HEK293 (cell line): ENCODE data around the gene DGKZ.

ENCODE experiments used
- IKZF3 ChIP-seq: fragments of 450-650 bp; IDR thresholded peaks from 2 replicates; pipeline ENCODE4 v1.5.0; 2018; ENCODE audit warnings: missing biosample characterization, mild to moderate bottlenecking, missing genetic modification characterization, moderate library complexity
- KLF10 ChIP-seq: fragments of 450-650 bp; IDR thresholded peaks from 2 replicates; pipeline ENCODE4 v1.5.1; 2018; ENCODE audit warnings: missing biosample characterization, mild to moderate bottlenecking, missing genetic modification characterization
- PRDM1 ChIP-seq: fragments of 450-650 bp; formaldehyde crosslinking; IDR thresholded peaks from 2 replicates; pipeline ENCODE4; 2016; ENCODE audit warnings: missing biosample characterization, missing genetic modification characterization
- YY1 ChIP-seq: fragments of 450-650 bp; formaldehyde crosslinking; IDR thresholded peaks from 2 replicates; pipeline ENCODE4 v1.5.1; 2018; ENCODE audit warnings: missing biosample characterization, missing genetic modification characterization
- ZBTB7A ChIP-seq: fragments of 450-650 bp; formaldehyde crosslinking; IDR thresholded peaks from 2 replicates; pipeline ENCODE4 v1.5.1; 2016; ENCODE audit warnings: low read depth, missing biosample characterization, missing genetic modification characterization
- ZEB2 ChIP-seq: fragments of 450-650 bp; formaldehyde crosslinking; IDR thresholded peaks from 2 replicates; pipeline ENCODE4 v1.5.1; 2016; ENCODE audit warnings: missing biosample characterization, missing genetic modification characterization
- ZFHX2 ChIP-seq: fragments of 450-650 bp; formaldehyde crosslinking; conservative IDR thresholded peaks from 2 replicates; pipeline ENCODE4 v1.5.1; 2016; ENCODE audit warnings: missing biosample characterization, missing genetic modification characterization
- ZFP37 ChIP-seq: fragments of 450-650 bp; formaldehyde crosslinking; IDR thresholded peaks from 2 replicates; pipeline ENCODE4 v1.5.1; 2016; ENCODE audit warnings: missing biosample characterization, missing genetic modification characterization
- ZNF146 ChIP-seq: fragments of 450-650 bp; formaldehyde crosslinking; IDR thresholded peaks from 2 replicates; pipeline ENCODE4 v1.5.1; 2016; ENCODE audit warnings: missing biosample characterization, missing genetic modification characterization
- ZNF18 ChIP-seq: fragments of 450-650 bp; formaldehyde crosslinking; IDR thresholded peaks from 2 replicates; pipeline ENCODE4 v1.5.1; 2016; ENCODE audit warnings: missing biosample characterization, missing genetic modification characterization
- ZNF223 ChIP-seq: fragments of 450-650 bp; formaldehyde crosslinking; IDR thresholded peaks from 2 replicates; pipeline ENCODE4 v1.5.1; 2016; ENCODE audit warnings: missing biosample characterization, missing genetic modification characterization
- ZNF24 ChIP-seq: fragments of 450-650 bp; formaldehyde crosslinking; IDR thresholded peaks from 2 replicates; pipeline ENCODE4 v1.5.1; 2016; ENCODE audit warnings: missing biosample characterization, missing genetic modification characterization
- ZNF37A ChIP-seq: fragments of 450-650 bp; IDR thresholded peaks from 2 replicates; pipeline ENCODE4 v1.5.1; 2018; ENCODE audit warnings: missing biosample characterization, missing genetic modification characterization
- ZNF394 ChIP-seq: fragments of 450-650 bp; formaldehyde crosslinking; IDR thresholded peaks from 2 replicates; pipeline ENCODE4 v1.5.1; 2016; ENCODE audit warnings: missing biosample characterization, missing genetic modification characterization, mild to moderate bottlenecking, moderate library complexity, borderline replicate concordance
- ZNF426 ChIP-seq: fragments of 450-650 bp; formaldehyde crosslinking; IDR thresholded peaks from 2 replicates; pipeline ENCODE4 v1.5.1; 2017; ENCODE audit warnings: missing biosample characterization, missing genetic modification characterization, mild to moderate bottlenecking, inconsistent platforms, moderate library complexity
- ZNF433 ChIP-seq: fragments of 450-650 bp; formaldehyde crosslinking; IDR thresholded peaks from 2 replicates; pipeline ENCODE4 v1.5.1; 2016; ENCODE audit warnings: missing biosample characterization, missing genetic modification characterization, low read depth
- ZNF571 ChIP-seq: fragments of 450-650 bp; formaldehyde crosslinking; IDR thresholded peaks from 2 replicates; pipeline ENCODE4 v1.5.0; 2017; ENCODE audit warnings: missing biosample characterization, missing genetic modification characterization
- ZNF747 ChIP-seq: fragments of 450-650 bp; formaldehyde crosslinking; IDR thresholded peaks from 2 replicates; pipeline ENCODE4 v1.5.1; 2016; ENCODE audit warnings: missing biosample characterization, missing genetic modification characterization
- TF ChIP-seq, protein P1 (sequence below): fragments of 450-650 bp; formaldehyde crosslinking; IDR thresholded peaks from 2 replicates; pipeline ENCODE4 v1.5.1; 2016; ENCODE audit warnings: missing biosample characterization, missing genetic modification characterization
- TF ChIP-seq, protein P2 (sequence below): fragments of 450-650 bp; formaldehyde crosslinking; IDR thresholded peaks from 2 replicates; pipeline ENCODE4 v1.5.0; 2017; ENCODE audit warnings: missing biosample characterization, missing genetic modification characterization, borderline replicate concordance
- TF ChIP-seq, protein P3 (sequence below): fragments of 450-650 bp; formaldehyde crosslinking; IDR thresholded peaks from 2 replicates; pipeline ENCODE4 v1.5.1; 2016; ENCODE audit warnings: missing biosample characterization, missing genetic modification characterization

DGKZ gene

DNA sequence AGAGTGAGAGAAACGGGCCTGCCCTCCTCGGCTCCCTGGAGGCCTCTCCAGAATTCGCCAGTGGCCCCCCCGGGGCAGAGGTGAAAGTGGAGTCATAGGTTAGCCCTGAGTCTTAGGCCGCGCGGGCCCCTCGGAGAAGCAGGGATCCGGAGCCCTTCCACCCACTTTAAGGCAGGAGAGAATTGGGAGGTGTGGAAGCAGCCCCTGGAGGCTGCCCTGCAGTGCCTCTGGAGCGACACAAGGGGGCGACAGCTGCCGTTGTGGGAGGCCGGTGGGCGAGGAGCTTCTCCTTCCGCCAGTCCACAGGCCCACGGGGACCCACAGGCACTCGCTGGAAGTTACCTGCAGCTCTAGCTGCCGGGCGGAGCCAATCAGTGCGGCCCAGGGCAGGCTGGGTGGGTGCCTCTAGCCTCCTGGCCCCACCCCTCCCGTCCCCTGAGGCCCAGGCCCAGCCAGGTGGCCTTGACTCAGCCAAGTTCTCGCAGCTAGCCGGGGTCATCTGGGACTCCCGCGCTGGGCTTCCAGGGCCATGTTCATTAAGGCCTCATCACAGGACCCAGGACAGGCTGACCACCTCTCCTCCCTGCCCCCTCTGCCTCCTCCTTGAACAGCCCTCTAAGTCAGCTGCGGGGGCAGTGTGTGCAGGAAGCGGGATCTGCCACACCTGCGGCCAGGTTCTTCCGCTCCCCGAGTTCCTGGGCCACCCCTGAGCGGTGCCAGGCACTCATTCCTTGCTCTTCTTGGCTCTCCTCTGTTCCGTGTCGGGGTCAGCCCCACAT is 5.0 kb downstream of the DGKZ start (continued):
- TF ChIP-seq ZNF426 (no peak), KLF10 (no peak), ZNF24 (no peak), ZFHX2 (tag by site-specific recombination) (peak; percentile 78), IKZF3 (tag by site-specific recombination) (peak; percentile 30; the same call in 1 of the 2 replicates), ZNF37A (tag by site-specific recombination) (no peak), ZNF433 (tag by site-specific recombination) (no peak), ZNF394 (tag by site-specific recombination) (peak; percentile 41; the same call in 1 of the 2 replicates), ZNF18 (tag by site-specific recombination) (no peak), ZNF146 (tag by site-specific recombination) (no peak), ZNF747 (no peak), ZNF223 (tag by site-specific recombination) (no peak), ZEB2 (tag by site-specific recombination) (no peak), ZBTB7A (no peak), ZFP37 (tag by site-specific recombination) (no peak), YY1 (tag by site-specific recombination) (no peak), PRDM1 (tag by site-specific recombination) (0 out of 2 replicates have a peak, but pooled peaks have one; percentile 19), ZNF571 (tag by site-specific recombination) (no peak)
- TF ChIP-seq, protein P1, sequence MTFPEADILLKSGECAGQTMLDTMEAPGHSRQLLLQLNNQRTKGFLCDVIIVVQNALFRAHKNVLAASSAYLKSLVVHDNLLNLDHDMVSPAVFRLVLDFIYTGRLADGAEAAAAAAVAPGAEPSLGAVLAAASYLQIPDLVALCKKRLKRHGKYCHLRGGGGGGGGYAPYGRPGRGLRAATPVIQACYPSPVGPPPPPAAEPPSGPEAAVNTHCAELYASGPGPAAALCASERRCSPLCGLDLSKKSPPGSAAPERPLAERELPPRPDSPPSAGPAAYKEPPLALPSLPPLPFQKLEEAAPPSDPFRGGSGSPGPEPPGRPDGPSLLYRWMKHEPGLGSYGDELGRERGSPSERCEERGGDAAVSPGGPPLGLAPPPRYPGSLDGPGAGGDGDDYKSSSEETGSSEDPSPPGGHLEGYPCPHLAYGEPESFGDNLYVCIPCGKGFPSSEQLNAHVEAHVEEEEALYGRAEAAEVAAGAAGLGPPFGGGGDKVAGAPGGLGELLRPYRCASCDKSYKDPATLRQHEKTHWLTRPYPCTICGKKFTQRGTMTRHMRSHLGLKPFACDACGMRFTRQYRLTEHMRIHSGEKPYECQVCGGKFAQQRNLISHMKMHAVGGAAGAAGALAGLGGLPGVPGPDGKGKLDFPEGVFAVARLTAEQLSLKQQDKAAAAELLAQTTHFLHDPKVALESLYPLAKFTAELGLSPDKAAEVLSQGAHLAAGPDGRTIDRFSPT (tag by site-specific recombination): no peak
- TF ChIP-seq, protein P2, sequence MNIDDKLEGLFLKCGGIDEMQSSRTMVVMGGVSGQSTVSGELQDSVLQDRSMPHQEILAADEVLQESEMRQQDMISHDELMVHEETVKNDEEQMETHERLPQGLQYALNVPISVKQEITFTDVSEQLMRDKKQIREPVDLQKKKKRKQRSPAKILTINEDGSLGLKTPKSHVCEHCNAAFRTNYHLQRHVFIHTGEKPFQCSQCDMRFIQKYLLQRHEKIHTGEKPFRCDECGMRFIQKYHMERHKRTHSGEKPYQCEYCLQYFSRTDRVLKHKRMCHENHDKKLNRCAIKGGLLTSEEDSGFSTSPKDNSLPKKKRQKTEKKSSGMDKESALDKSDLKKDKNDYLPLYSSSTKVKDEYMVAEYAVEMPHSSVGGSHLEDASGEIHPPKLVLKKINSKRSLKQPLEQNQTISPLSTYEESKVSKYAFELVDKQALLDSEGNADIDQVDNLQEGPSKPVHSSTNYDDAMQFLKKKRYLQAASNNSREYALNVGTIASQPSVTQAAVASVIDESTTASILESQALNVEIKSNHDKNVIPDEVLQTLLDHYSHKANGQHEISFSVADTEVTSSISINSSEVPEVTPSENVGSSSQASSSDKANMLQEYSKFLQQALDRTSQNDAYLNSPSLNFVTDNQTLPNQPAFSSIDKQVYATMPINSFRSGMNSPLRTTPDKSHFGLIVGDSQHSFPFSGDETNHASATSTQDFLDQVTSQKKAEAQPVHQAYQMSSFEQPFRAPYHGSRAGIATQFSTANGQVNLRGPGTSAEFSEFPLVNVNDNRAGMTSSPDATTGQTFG (tag by site-specific recombination): no peak
- TF ChIP-seq, protein P3, sequence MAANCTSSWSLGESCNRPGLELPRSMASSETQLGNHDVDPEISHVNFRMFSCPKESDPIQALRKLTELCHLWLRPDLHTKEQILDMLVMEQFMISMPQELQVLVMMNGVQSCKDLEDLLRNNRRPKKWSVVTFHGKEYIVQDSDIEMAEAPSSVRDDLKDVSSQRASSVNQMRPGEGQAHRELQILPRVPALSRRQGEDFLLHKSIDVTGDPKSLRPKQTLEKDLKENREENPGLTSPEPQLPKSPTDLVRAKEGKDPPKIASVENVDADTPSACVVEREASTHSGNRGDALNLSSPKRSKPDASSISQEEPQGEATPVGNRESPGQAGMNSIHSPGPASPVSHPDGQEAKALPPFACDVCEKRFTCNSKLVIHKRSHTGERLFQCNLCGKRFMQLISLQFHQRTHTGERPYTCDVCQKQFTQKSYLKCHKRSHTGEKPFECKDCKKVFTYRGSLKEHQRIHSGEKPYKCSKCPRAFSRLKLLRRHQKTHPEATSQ (tag by site-specific recombination): no peak
